ENCODE results near the gene RIMBP2.

The RIMBP2 gene

GRCh38 chr12:130440411-130441080 is 275.6 kb downstream of the RIMBP2 start:
- Histone ChIP-seq H3K9me3 (ENCODE audit: control extremely low read depth in 1 of 5, control insufficient read depth in 4 of 5, insufficient read depth in 2 of 5, low read depth in 1 of 5, low read length in 4 of 5) (peaks cover 0 to 22% (median 2%) of the 10 kb centered on the region in 5 experiments), H3K4me1 (ENCODE audit: control extremely low read depth in 1 of 4, control insufficient read depth in 4 of 4, insufficient read depth in 4 of 4, low read length in 3 of 4) (no peaks in the 10 kb centered on the region), H3K4me3 (ENCODE audit: control insufficient read depth in 1 of 7, extremely low read depth in 1 of 7, insufficient read depth in 4 of 7, low read depth in 2 of 7, low read length in 6 of 7) (no peak overlapping the region), H3K27me3 (replicated peaks in 2 of 5; ENCODE audit: control insufficient read depth in 4 of 5, insufficient read depth in 5 of 5, low read length in 4 of 5) (peaks cover 0 to 2% (median 0%) of the 10 kb centered on the region in 5 experiments), H3K36me3 (ENCODE audit: control insufficient read depth in 4 of 4, insufficient read depth in 4 of 4, low read length in 3 of 4) (no peaks in the 10 kb centered on the region), H3K27ac (ENCODE audit: insufficient read depth in 1 of 2, low read depth in 1 of 2, low read length in 2 of 2, poor library complexity in 1 of 2, severe bottlenecking in 2 of 2) (no peak overlapping the region)
- POLR2A ChIA-PET: no interaction called here
- CTCF ChIA-PET: no interaction called here
- DNase-seq: no peak
- 94% methylated on average over 18 of the region's 23 CpGs for WGBS (ENCODE audit: insufficient coverage)

GRCh38 chr12:130439250-130439649 is 276.8 kb downstream of the RIMBP2 start:
- Histone ChIP-seq H3K9me3 (ENCODE audit: control extremely low read depth in 1 of 5, control insufficient read depth in 4 of 5, insufficient read depth in 2 of 5, low read depth in 1 of 5, low read length in 4 of 5) (peaks cover 0 to 22% (median 2%) of the 10 kb centered on the region in 5 experiments), H3K27ac (ENCODE audit: insufficient read depth in 1 of 2, low read depth in 1 of 2, low read length in 2 of 2, poor library complexity in 1 of 2, severe bottlenecking in 2 of 2) (no peak overlapping the region), H3K4me3 (ENCODE audit: control insufficient read depth in 1 of 7, extremely low read depth in 1 of 7, insufficient read depth in 4 of 7, low read depth in 2 of 7, low read length in 6 of 7) (no peak overlapping the region), H3K36me3 (ENCODE audit: control insufficient read depth in 4 of 4, insufficient read depth in 4 of 4, low read length in 3 of 4) (no peaks in the 10 kb centered on the region), H3K4me1 (ENCODE audit: control extremely low read depth in 1 of 4, control insufficient read depth in 4 of 4, insufficient read depth in 4 of 4, low read length in 3 of 4) (no peaks in the 10 kb centered on the region), H3K27me3 (replicated peaks in 2 of 5; ENCODE audit: control insufficient read depth in 4 of 5, insufficient read depth in 5 of 5, low read length in 4 of 5) (peaks cover 0 to under 1% (median 0%) of the 10 kb centered on the region in 5 experiments)
- ChIA-PET POLR2A (no interaction called here), CTCF (no interaction called here)
- WGBS (ENCODE audit: insufficient coverage): no CpG with 5 or more reads among the region's 3 CpGs
- no peak for DNase-seq

GRCh38 chr12:130438711-130439110 is 277.4 kb downstream of the RIMBP2 start:
- ChIA-PET CTCF (no interaction called here), POLR2A (no interaction called here)
- Histone ChIP-seq H3K4me1 (ENCODE audit: control extremely low read depth in 1 of 4, control insufficient read depth in 4 of 4, insufficient read depth in 4 of 4, low read length in 3 of 4) (no peaks in the 10 kb centered on the region), H3K27ac (ENCODE audit: insufficient read depth in 1 of 2, low read depth in 1 of 2, low read length in 2 of 2, poor library complexity in 1 of 2, severe bottlenecking in 2 of 2) (no peak overlapping the region), H3K9me3 (ENCODE audit: control extremely low read depth in 1 of 5, control insufficient read depth in 4 of 5, insufficient read depth in 2 of 5, low read depth in 1 of 5, low read length in 4 of 5) (peaks cover 0 to 24% (median 6%) of the 10 kb centered on the region in 5 experiments), H3K4me3 (ENCODE audit: control insufficient read depth in 1 of 7, extremely low read depth in 1 of 7, insufficient read depth in 4 of 7, low read depth in 2 of 7, low read length in 6 of 7) (no peak overlapping the region), H3K27me3 (replicated peaks in 2 of 5; ENCODE audit: control insufficient read depth in 4 of 5, insufficient read depth in 5 of 5, low read length in 4 of 5) (no peaks in the 10 kb centered on the region), H3K36me3 (ENCODE audit: control insufficient read depth in 4 of 4, insufficient read depth in 4 of 4, low read length in 3 of 4) (no peaks in the 10 kb centered on the region)
- WGBS (ENCODE audit: insufficient coverage): 84% methylated on average over 10 of the region's 13 CpGs
- DNase-seq: no peak

- H3K9me3 ChIP-seq (ENCODE audit: control extremely low read depth in 1 of 5, control insufficient read depth in 4 of 5, insufficient read depth in 2 of 5, low read depth in 1 of 5, low read length in 4 of 5): peaks cover 0 to 25% (median 6%) of the 10 kb centered on the region in 5 experiments
- ChIA-PET POLR2A (no interaction called here), CTCF (no interaction called here)
- H3K4me3 ChIP-seq (ENCODE audit: control insufficient read depth in 1 of 7, extremely low read depth in 1 of 7, insufficient read depth in 4 of 7, low read depth in 2 of 7, low read length in 6 of 7): no peak overlapping the region
- no peak overlapping the region for H3K27ac ChIP-seq (ENCODE audit: insufficient read depth in 1 of 2, low read depth in 1 of 2, low read length in 2 of 2, poor library complexity in 1 of 2, severe bottlenecking in 2 of 2)
- H3K27me3 ChIP-seq (replicated peaks in 2 of 5; ENCODE audit: control insufficient read depth in 4 of 5, insufficient read depth in 5 of 5, low read length in 4 of 5): no peaks in the 10 kb centered on the region
- DNase-seq: no peak
- no peaks in the 10 kb centered on the region for H3K4me1 ChIP-seq (ENCODE audit: control extremely low read depth in 1 of 4, control insufficient read depth in 4 of 4, insufficient read depth in 4 of 4, low read length in 3 of 4)
- H3K36me3 ChIP-seq (ENCODE audit: control insufficient read depth in 4 of 4, insufficient read depth in 4 of 4, low read length in 3 of 4): no peaks in the 10 kb centered on the region
- over 99% methylated on average over 17 of the region's 19 CpGs for WGBS (ENCODE audit: insufficient coverage)
These were observed 277.9 kb downstream of the RIMBP2 start for GRCh38 chr12:130438243-130438620.

- Histone ChIP-seq H3K4me1 (ENCODE audit: control extremely low read depth in 1 of 4, control insufficient read depth in 4 of 4, insufficient read depth in 4 of 4, low read length in 3 of 4) (no peaks in the 10 kb centered on the region), H3K9me3 (ENCODE audit: control extremely low read depth in 1 of 5, control insufficient read depth in 4 of 5, insufficient read depth in 2 of 5, low read depth in 1 of 5, low read length in 4 of 5) (peaks cover 0 to 25% (median 6%) of the 10 kb centered on the region in 5 experiments), H3K36me3 (ENCODE audit: control insufficient read depth in 4 of 4, insufficient read depth in 4 of 4, low read length in 3 of 4) (no peaks in the 10 kb centered on the region), H3K27me3 (replicated peaks in 2 of 5; ENCODE audit: control insufficient read depth in 4 of 5, insufficient read depth in 5 of 5, low read length in 4 of 5) (no peaks in the 10 kb centered on the region), H3K27ac (ENCODE audit: insufficient read depth in 1 of 2, low read depth in 1 of 2, low read length in 2 of 2, poor library complexity in 1 of 2, severe bottlenecking in 2 of 2) (no peak overlapping the region), H3K4me3 (ENCODE audit: control insufficient read depth in 1 of 7, extremely low read depth in 1 of 7, insufficient read depth in 4 of 7, low read depth in 2 of 7, low read length in 6 of 7) (no peak overlapping the region)
- CTCF ChIA-PET: no interaction called here
- WGBS (ENCODE audit: insufficient coverage): 96% methylated on average over 11 of the region's 16 CpGs
- POLR2A ChIA-PET: no interaction called here
- DNase-seq: no peak
These were observed 278.4 kb downstream of the RIMBP2 start for GRCh38 chr12:130437555-130438242.

GRCh38 chr12:130436741-130437501 is 279.2 kb downstream of the RIMBP2 start:
- H3K9me3 ChIP-seq (ENCODE audit: control extremely low read depth in 1 of 5, control insufficient read depth in 4 of 5, insufficient read depth in 2 of 5, low read depth in 1 of 5, low read length in 4 of 5): peaks cover 0 to 25% (median 6%) of the 10 kb centered on the region in 5 experiments
- CTCF ChIA-PET: no interaction called here

GRCh38 chr12:130435826-130436225 is 280.3 kb downstream of the RIMBP2 start:
- CTCF ChIA-PET: no interaction called here
- WGBS (ENCODE audit: insufficient coverage): 91% methylated on average over 7 of the region's 17 CpGs
- no peaks in the 10 kb centered on the region for H3K36me3 ChIP-seq (ENCODE audit: control insufficient read depth in 4 of 4, insufficient read depth in 4 of 4, low read length in 3 of 4)

More at GRCh38 chr12:130436741-130437501, 279.2 kb downstream of the RIMBP2 start:
- H3K27ac ChIP-seq (ENCODE audit: insufficient read depth in 1 of 2, low read depth in 1 of 2, low read length in 2 of 2, poor library complexity in 1 of 2, severe bottlenecking in 2 of 2): no peak overlapping the region
- no peaks in the 10 kb centered on the region for H3K4me1 ChIP-seq (ENCODE audit: control extremely low read depth in 1 of 4, control insufficient read depth in 4 of 4, insufficient read depth in 4 of 4, low read length in 3 of 4)
- POLR2A ChIA-PET: no interaction called here
- no peak overlapping the region for H3K4me3 ChIP-seq (ENCODE audit: control insufficient read depth in 1 of 7, extremely low read depth in 1 of 7, insufficient read depth in 4 of 7, low read depth in 2 of 7, low read length in 6 of 7)
- DNase-seq: no peak
- no peaks in the 10 kb centered on the region for H3K36me3 ChIP-seq (ENCODE audit: control insufficient read depth in 4 of 4, insufficient read depth in 4 of 4, low read length in 3 of 4)
- H3K27me3 ChIP-seq (replicated peaks in 2 of 5; ENCODE audit: control insufficient read depth in 4 of 5, insufficient read depth in 5 of 5, low read length in 4 of 5): no peaks in the 10 kb centered on the region
- WGBS (ENCODE audit: insufficient coverage): 97% methylated on average over 44 of the region's 47 CpGs

More at GRCh38 chr12:130435826-130436225, 280.3 kb downstream of the RIMBP2 start:
- H3K27me3 ChIP-seq (replicated peaks in 2 of 5; ENCODE audit: control insufficient read depth in 4 of 5, insufficient read depth in 5 of 5, low read length in 4 of 5): no peaks in the 10 kb centered on the region
- H3K27ac ChIP-seq (ENCODE audit: insufficient read depth in 1 of 2, low read depth in 1 of 2, low read length in 2 of 2, poor library complexity in 1 of 2, severe bottlenecking in 2 of 2): no peak overlapping the region
- H3K4me1 ChIP-seq (ENCODE audit: control extremely low read depth in 1 of 4, control insufficient read depth in 4 of 4, insufficient read depth in 4 of 4, low read length in 3 of 4): no peaks in the 10 kb centered on the region
- no peak for DNase-seq
- H3K4me3 ChIP-seq (ENCODE audit: control insufficient read depth in 1 of 7, extremely low read depth in 1 of 7, insufficient read depth in 4 of 7, low read depth in 2 of 7, low read length in 6 of 7): no peak overlapping the region
- POLR2A ChIA-PET: no interaction called here
- peaks cover 0 to 21% (median 6%) of the 10 kb centered on the region in 5 experiments for H3K9me3 ChIP-seq (ENCODE audit: control extremely low read depth in 1 of 5, control insufficient read depth in 4 of 5, insufficient read depth in 2 of 5, low read depth in 1 of 5, low read length in 4 of 5)
